ENCODE measurements around the gene ADCY3. TPM values are rescaled to one million over a fixed set of nuclear protein-coding genes. Genes with fewer than 3 reads are reported as not detected.

The ADCY3 gene
- total and polyA plus RNA-seq, 9 of the 15 experiments (the other 6 are each of a cell fraction or from before 2014, with no cell fraction given): 1.5 to 54.8 (median 26.3) TPM

DNA sequence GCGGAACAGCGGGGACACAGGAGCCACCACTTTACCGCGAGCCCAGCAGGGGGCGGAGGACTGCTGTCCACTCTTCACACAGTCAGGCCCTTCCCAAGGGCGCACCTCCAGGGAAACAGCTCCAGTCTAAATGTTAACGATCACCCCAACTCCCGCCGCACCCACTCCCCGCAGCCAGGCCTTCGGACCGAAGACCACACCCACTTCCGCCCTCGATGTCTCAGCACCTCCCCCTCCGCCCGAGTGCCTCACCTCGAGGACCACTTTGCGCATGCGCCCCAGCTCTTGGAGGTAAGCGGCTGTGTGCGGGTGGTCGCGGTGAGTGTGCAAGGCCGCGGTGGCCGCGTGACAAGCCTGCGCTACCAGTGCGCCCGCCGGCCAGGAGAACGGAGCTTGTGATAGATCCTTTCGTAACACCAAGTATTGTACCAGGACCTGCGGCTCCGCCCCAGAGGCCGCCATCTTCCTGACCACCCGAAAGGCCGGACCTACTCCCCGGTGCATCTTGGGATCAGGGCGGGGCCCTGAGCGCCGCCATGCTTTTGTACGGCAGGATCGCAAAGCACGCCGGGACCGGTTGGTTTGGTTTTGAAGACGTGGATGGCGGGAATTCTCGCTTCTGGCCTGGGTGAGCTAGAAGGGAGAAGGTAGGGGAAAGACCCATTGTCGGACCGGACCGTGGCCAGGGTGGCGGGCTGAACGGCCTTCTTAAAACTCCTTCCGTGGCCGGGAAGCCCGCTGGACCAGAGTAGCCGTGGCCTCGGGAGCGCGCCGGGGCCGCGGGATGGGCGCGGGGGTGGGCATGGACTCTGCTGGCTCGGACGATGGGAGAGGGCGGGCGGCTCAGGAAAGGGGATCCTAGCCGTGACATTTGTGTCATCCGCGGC, 126.9 kb downstream of the ADCY3 start, which contains the start of the genes CENPO and PTRHD1 (continued):
- no peak for TF ChIP-seq IRF9 (tag; IDR thresholded peaks at IDR 0.05)
- TF ChIP-seq MBD2 (IDR thresholded peaks at IDR 0.05; ENCODE audit: borderline replicate concordance, low read depth): peak; percentile 46; the same call in 1 of the 2 replicates
- no peak for TF ChIP-seq ZNF253 (CRISPR knock-in tag; conservative IDR thresholded peaks at IDR 0.05)
- peak; percentile 79 for TF ChIP-seq ATF7 (IDR thresholded peaks at IDR 0.05)
- no peak for TF ChIP-seq ZNF584 (CRISPR knock-in tag; IDR thresholded peaks at IDR 0.05; ENCODE audit: low read depth)
- TF ChIP-seq EGR1 (conservative IDR thresholded peaks at IDR 0.05): peak; percentile 82
- TF ChIP-seq CTBP1 (IDR thresholded peaks at IDR 0.05; ENCODE audit: borderline replicate concordance): peak; percentile 74; the same call in 1 of the 2 replicates
- no peak for TF ChIP-seq TAL1 (IDR thresholded peaks at IDR 0.05)
- no peak for TF ChIP-seq SRSF3 (IDR thresholded peaks at IDR 0.05; ENCODE audit: insufficient read depth, low read length)
- TF ChIP-seq, protein P1, sequence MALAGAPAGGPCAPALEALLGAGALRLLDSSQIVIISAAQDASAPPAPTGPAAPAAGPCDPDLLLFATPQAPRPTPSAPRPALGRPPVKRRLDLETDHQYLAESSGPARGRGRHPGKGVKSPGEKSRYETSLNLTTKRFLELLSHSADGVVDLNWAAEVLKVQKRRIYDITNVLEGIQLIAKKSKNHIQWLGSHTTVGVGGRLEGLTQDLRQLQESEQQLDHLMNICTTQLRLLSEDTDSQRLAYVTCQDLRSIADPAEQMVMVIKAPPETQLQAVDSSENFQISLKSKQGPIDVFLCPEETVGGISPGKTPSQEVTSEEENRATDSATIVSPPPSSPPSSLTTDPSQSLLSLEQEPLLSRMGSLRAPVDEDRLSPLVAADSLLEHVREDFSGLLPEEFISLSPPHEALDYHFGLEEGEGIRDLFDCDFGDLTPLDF (CRISPR knock-in tag; IDR thresholded peaks at IDR 0.05): peak; percentile 94
- peak; percentile 17; the same call in 1 of the 2 replicates for TF ChIP-seq ZNF76 (CRISPR knock-in tag; IDR thresholded peaks at IDR 0.05; ENCODE audit: borderline replicate concordance)
- TF ChIP-seq JUND (IDR thresholded peaks at IDR 0.05; ENCODE audit: borderline replicate concordance, low read depth, low read length): peak; percentile 49; the same call in 1 of the 2 replicates
- peak; percentile 56; the same call in 1 of the 3 replicates for TF ChIP-seq JUND (tag; IDR thresholded peaks at IDR 0.05; ENCODE audit: borderline replicate concordance, low read depth, low read length)
- TF ChIP-seq POLR2AphosphoS5 (IDR thresholded peaks at IDR 0.05; ENCODE audit: control insufficient read depth, insufficient read depth, low read depth, low read length): peak; percentile 74
- TF ChIP-seq PCBP2 (IDR thresholded peaks at IDR 0.05; ENCODE audit: low read depth, low read length, poor library complexity, severe bottlenecking): no peak
- TF ChIP-seq ZNF431 (CRISPR knock-in tag; IDR thresholded peaks at IDR 0.05): no peak; the same call in 1 of the 2 replicates
- peak; percentile 95 for TF ChIP-seq E2F8 (IDR thresholded peaks at IDR 0.05; ENCODE audit: low read depth, partially characterized antibody)
